Breast epithelium (tissue), 3 donors: ENCODE measurements around the gene SORL1.

ENCODE experiments used
- POLR2AphosphoS5 ChIP-seq, 3 donors: sonication (generic); formaldehyde crosslinking; IDR thresholded peaks; one replicate each; pipeline ENCODE4 v1.6.1; 2017; ENCODE audit warnings: antibody characterized with exemption in 3 of 3
- TF ChIP-seq, protein P1 (sequence below), 3 donors: fragments of 450-650 bp; IDR thresholded peaks; one replicate each; pipeline ENCODE4 v1.5.1; 2016 to 2017; ENCODE audit warnings: antibody characterized with exemption in 3 of 3, mild to moderate bottlenecking in 3 of 3, moderate library complexity in 3 of 3

DNA sequence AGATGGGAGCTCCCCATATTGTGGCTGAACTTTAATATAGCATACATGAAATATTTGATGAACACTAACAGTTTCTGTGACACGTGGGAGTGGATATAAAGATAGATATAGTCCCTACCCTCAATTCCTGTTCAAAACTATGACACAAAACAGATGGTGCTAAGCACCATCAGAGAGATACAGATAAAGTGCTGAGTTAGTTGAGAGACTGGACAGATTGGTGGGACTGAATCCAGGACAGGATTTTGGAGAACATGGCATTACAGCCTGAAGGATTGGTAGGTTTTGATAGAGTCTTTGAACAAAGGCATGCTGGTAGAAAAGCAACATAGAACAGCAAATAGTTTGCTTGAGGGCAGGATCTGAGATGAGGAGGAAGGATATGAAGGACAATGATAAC is 215.7 kb downstream of the SORL1 start:
- TF ChIP-seq, protein P1, sequence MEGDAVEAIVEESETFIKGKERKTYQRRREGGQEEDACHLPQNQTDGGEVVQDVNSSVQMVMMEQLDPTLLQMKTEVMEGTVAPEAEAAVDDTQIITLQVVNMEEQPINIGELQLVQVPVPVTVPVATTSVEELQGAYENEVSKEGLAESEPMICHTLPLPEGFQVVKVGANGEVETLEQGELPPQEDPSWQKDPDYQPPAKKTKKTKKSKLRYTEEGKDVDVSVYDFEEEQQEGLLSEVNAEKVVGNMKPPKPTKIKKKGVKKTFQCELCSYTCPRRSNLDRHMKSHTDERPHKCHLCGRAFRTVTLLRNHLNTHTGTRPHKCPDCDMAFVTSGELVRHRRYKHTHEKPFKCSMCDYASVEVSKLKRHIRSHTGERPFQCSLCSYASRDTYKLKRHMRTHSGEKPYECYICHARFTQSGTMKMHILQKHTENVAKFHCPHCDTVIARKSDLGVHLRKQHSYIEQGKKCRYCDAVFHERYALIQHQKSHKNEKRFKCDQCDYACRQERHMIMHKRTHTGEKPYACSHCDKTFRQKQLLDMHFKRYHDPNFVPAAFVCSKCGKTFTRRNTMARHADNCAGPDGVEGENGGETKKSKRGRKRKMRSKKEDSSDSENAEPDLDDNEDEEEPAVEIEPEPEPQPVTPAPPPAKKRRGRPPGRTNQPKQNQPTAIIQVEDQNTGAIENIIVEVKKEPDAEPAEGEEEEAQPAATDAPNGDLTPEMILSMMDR (IDR thresholded peaks at IDR 0.05): no peak
- no peak for TF ChIP-seq POLR2AphosphoS5 (IDR thresholded peaks at IDR 0.05)
